ENCODE measurements around the gene GRID1. TPM values are rescaled to one million over a fixed set of nuclear protein-coding genes. Genes with fewer than 3 reads are reported as not detected.

The GRID1 gene
- total RNA-seq, 4 donors from 2014 or later = 0.03 to 2.7 (median 0.49) TPM

DNA sequence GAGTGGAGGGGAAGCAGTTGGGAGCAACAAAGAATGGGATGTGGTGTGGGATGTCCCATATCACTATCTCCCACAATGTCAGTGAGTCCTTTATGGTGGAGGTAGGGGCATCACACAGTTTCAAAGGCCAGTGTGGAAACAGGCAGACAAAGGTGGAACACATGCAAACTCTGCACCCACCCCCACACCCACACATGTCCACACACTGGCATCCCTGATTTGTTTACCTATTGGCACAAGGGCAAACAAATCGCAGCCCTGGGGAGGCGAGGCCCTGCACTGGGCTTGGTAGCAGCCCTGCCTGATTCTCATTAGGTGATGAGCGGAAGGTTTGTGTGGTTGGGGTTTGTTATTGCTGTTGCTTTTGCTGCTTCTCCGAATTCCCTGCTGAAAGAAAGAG lies 243.3 kb downstream of the GRID1 start:
- Histone ChIP-seq H3K4me1 (no peaks in the 10 kb centered on the region), H3K4me3 (no peak overlapping the region), H3K27ac (no peak overlapping the region), H3K9me3 (no peaks in the 10 kb centered on the region), H3K27me3 (no peaks in the 10 kb centered on the region), H3K36me3 (no peaks in the 10 kb centered on the region)
- TF ChIP-seq, protein P1, sequence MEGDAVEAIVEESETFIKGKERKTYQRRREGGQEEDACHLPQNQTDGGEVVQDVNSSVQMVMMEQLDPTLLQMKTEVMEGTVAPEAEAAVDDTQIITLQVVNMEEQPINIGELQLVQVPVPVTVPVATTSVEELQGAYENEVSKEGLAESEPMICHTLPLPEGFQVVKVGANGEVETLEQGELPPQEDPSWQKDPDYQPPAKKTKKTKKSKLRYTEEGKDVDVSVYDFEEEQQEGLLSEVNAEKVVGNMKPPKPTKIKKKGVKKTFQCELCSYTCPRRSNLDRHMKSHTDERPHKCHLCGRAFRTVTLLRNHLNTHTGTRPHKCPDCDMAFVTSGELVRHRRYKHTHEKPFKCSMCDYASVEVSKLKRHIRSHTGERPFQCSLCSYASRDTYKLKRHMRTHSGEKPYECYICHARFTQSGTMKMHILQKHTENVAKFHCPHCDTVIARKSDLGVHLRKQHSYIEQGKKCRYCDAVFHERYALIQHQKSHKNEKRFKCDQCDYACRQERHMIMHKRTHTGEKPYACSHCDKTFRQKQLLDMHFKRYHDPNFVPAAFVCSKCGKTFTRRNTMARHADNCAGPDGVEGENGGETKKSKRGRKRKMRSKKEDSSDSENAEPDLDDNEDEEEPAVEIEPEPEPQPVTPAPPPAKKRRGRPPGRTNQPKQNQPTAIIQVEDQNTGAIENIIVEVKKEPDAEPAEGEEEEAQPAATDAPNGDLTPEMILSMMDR (IDR thresholded peaks at IDR 0.05) = no peak
- no peak for TF ChIP-seq POLR2A (IDR thresholded peaks at IDR 0.05)
- intact Hi-C loops (cut with DNase I) = no loop called here
- no peak for DNase-seq
- WGBS, 2 donors = 56 to 60% methylated on average over 1 to 4 of the region's 4 CpGs

DNA sequence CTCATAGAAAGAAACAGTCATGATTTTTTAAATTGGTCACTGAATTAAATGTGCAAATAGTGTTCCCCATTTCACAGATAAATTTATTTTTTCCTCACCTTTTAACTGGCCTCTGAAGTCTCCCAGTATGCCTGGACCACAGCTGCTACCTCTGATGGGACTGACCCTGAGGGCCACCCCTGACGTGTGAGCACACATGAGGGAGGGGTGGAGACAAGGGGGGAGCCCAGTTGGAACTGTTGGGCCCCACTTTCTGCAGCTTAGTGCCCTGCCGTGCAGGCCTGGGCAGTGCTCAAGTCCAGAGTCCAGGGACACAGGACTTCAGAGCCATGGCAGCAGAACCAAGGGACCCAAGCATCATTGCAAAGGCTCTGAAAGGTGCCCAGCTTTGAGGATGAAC lies 243.9 kb downstream of the GRID1 start:
- H3K4me3 ChIP-seq = no peak overlapping the region
- H3K27me3 ChIP-seq = no peaks in the 10 kb centered on the region
- H3K9me3 ChIP-seq = no peaks in the 10 kb centered on the region
- intact Hi-C loops (cut with DNase I) = no loop called here
- no peak for TF ChIP-seq POLR2A (IDR thresholded peaks at IDR 0.05)
- TF ChIP-seq, protein P1 (IDR thresholded peaks at IDR 0.05) = no peak
- H3K36me3 ChIP-seq = no peaks in the 10 kb centered on the region
- H3K4me1 ChIP-seq = no peaks in the 10 kb centered on the region
- WGBS, 2 donors = 50% methylated on average over 1 of the region's 2 CpGs; no CpG with 5 or more reads in 1 of the 2 donors
- DNase-seq = no peak
- no peak overlapping the region for H3K27ac ChIP-seq

DNA sequence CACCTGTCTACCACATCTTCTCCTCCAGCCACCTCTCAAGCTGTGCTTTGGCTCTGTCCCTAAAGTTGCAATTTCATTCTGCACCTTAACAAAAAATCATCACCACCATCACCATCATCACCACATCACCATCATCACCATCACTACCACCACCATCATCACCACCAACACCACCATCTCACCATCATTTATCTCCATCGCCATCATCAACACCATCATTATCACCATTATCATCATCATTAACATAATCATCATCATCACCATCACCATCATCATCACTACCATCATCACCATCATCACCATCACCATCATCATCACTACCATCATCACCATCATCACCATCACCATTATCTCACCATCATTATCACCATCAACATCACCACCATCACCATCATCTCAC lies 245.4 kb downstream of the GRID1 start:
- DNase-seq = no peak
- Histone ChIP-seq H3K27ac (no peak overlapping the region), H3K27me3 (no peaks in the 10 kb centered on the region), H3K36me3 (no peaks in the 10 kb centered on the region), H3K9me3 (no peaks in the 10 kb centered on the region), H3K4me3 (no peak overlapping the region), H3K4me1 (no peaks in the 10 kb centered on the region)
- TF ChIP-seq, protein P1 (IDR thresholded peaks at IDR 0.05) = no peak
- no peak for TF ChIP-seq POLR2A (IDR thresholded peaks at IDR 0.05)
- 71 to 97% methylated on average over 1 of the region's 1 CpG for WGBS, 2 donors
- intact Hi-C loops (cut with DNase I) = no loop called here

DNA sequence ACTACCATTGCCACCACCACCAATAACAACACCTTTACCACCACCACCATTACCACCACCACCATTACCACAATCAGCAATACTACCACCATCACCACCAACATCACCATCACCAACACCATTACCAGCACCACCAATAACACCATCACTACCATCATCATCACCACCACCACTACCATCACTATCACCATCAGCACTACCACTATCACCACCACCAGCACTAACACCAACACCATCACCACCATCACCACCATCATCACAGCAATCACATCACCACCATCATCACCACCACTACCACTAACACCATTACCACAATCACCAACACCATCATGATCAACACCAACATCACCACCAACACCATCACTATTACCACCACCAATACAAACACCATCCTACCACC lies 249.5 kb downstream of the GRID1 start:
- no peaks in the 10 kb centered on the region for H3K27me3 ChIP-seq
- intact Hi-C loops (cut with DNase I) = no loop called here
- H3K9me3 ChIP-seq = no peaks in the 10 kb centered on the region
- H3K4me3 ChIP-seq = no peak overlapping the region
- no peak for DNase-seq
- H3K36me3 ChIP-seq = no peaks in the 10 kb centered on the region
- H3K4me1 ChIP-seq = no peaks in the 10 kb centered on the region
- TF ChIP-seq, protein P1 (IDR thresholded peaks at IDR 0.05) = no peak
- no peak for TF ChIP-seq POLR2A (IDR thresholded peaks at IDR 0.05)
- no peak overlapping the region for H3K27ac ChIP-seq

DNA sequence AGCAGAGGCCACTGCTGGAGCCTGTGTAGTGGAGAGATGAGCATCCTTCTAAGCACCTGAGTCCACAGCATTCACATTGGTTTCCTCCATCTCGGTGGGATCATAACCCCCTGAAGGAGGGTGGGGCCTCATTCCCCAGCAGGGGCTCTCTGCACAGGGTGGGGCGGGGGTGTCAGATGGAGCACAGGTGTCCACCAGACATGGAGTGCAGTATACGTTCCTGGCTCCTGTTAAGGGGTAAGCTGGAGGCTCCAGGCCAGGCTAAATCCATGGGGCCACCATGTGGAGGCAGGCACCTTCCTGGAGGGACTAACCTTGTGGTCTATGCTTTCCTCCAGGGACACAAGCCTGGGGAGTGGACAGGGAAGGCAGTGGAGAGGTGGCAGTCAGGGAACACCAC lies 252.6 kb downstream of the GRID1 start:
- DNase-seq = no peak

More for the DNA sequence above, 252.6 kb downstream of the GRID1 start:
- intact Hi-C loops (cut with DNase I) = no loop called here
- Histone ChIP-seq H3K4me3 (no peak overlapping the region), H3K27ac (no peak overlapping the region), H3K4me1 (no peaks in the 10 kb centered on the region), H3K27me3 (no peaks in the 10 kb centered on the region), H3K36me3 (no peaks in the 10 kb centered on the region), H3K9me3 (no peaks in the 10 kb centered on the region)
- no peak for TF ChIP-seq POLR2A (IDR thresholded peaks at IDR 0.05)
- TF ChIP-seq, protein P1 (IDR thresholded peaks at IDR 0.05) = no peak
- WGBS, 2 donors = 82% methylated on average over 2 of the region's 3 CpGs; no CpG with 5 or more reads in 1 of the 2 donors

Measured in esophagus squamous epithelium (tissue), 5 donors.